ENCODE data around the gene PLOD1. TPM values are rescaled to one million over a fixed set of nuclear protein-coding genes. Genes with fewer than 3 reads are reported as not detected.

The PLOD1 gene
- total and polyA plus RNA-seq, 2 of the 13 experiments (the other 11 are each of a cell fraction or from before 2014, with no cell fraction given), result 70.1 to 318 TPM

DNA sequence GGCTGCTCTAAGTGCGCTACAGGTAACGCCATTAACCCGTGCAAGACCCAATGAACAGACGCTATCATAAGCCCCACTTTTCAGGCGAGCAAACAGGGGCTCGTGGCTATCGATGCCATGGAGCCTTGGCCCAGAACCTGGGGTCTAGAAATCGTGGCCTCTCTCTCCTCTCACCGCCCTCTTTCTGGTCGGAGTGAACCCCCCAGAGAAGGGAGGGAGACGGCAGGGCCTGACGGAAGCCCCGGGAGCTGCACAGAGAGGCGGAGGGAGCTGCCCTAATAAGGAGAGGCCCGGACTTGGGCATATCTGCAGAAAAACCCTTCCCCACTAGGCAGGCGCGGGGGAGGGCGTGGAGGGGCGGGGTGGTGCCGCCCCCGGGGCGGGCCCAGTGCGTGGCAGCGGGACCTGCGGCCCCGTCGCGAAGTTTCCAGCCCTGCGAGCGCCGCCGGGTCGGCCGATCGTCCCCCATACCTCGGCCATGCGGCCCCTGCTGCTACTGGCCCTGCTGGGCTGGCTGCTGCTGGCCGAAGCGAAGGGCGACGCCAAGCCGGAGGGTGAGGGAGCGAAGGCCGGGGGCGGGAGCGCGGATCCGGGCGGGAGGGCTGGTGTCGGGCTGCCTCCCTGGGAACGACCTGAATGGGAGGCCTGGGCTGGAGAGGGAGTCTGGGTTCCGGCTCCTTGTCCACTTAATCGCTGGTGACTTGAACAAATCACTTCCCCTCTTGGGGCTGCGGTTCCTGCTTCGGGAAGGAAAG, at the start of gene PLOD1 (continued):
- TF ChIP-seq, protein P1, sequence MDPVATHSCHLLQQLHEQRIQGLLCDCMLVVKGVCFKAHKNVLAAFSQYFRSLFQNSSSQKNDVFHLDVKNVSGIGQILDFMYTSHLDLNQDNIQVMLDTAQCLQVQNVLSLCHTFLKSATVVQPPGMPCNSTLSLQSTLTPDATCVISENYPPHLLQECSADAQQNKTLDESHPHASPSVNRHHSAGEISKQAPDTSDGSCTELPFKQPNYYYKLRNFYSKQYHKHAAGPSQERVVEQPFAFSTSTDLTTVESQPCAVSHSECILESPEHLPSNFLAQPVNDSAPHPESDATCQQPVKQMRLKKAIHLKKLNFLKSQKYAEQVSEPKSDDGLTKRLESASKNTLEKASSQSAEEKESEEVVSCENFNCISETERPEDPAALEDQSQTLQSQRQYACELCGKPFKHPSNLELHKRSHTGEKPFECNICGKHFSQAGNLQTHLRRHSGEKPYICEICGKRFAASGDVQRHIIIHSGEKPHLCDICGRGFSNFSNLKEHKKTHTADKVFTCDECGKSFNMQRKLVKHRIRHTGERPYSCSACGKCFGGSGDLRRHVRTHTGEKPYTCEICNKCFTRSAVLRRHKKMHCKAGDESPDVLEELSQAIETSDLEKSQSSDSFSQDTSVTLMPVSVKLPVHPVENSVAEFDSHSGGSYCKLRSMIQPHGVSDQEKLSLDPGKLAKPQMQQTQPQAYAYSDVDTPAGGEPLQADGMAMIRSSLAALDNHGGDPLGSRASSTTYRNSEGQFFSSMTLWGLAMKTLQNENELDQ (CRISPR knock-in tag; IDR thresholded peaks at IDR 0.05; ENCODE audit: borderline replicate concordance), result no peak
- TF ChIP-seq ZNF629 (CRISPR knock-in tag; conservative IDR thresholded peaks at IDR 0.05), result no peak
- TF ChIP-seq IKZF4 (CRISPR knock-in tag; IDR thresholded peaks at IDR 0.05; ENCODE audit: borderline replicate concordance, low read depth, not compliant biosample characterization), result peak; percentile 60
- peak; percentile 77; the same call in 1 of the 2 replicates for TF ChIP-seq ZNF558 (CRISPR knock-in tag; IDR thresholded peaks at IDR 0.05; ENCODE audit: borderline replicate concordance)
- peak; percentile 68 for TF ChIP-seq ZMYM4 (CRISPR knock-in tag; IDR thresholded peaks at IDR 0.05)
- peak; percentile 48; the same call in 1 of the 2 replicates for TF ChIP-seq SPEN (CRISPR knock-in tag; IDR thresholded peaks at IDR 0.05; ENCODE audit: low read depth)
- no peak for TF ChIP-seq SNRNP70 (IDR thresholded peaks at IDR 0.05; ENCODE audit: low read depth, low read length)
- TF ChIP-seq ZNF75D (CRISPR knock-in tag; IDR thresholded peaks at IDR 0.05; ENCODE audit: borderline replicate concordance), result no peak
- TF ChIP-seq SIN3A (IDR thresholded peaks at IDR 0.05; ENCODE audit: borderline replicate concordance, low read depth, low read length), result no peak
- TF ChIP-seq ZNF496 (CRISPR knock-in tag; IDR thresholded peaks at IDR 0.05; ENCODE audit: insufficient replicate concordance), result no peak
- TF ChIP-seq ZNF879 (CRISPR knock-in tag; IDR thresholded peaks at IDR 0.05), result peak; percentile 70; the same call in 1 of the 2 replicates
- TF ChIP-seq, protein P2, sequence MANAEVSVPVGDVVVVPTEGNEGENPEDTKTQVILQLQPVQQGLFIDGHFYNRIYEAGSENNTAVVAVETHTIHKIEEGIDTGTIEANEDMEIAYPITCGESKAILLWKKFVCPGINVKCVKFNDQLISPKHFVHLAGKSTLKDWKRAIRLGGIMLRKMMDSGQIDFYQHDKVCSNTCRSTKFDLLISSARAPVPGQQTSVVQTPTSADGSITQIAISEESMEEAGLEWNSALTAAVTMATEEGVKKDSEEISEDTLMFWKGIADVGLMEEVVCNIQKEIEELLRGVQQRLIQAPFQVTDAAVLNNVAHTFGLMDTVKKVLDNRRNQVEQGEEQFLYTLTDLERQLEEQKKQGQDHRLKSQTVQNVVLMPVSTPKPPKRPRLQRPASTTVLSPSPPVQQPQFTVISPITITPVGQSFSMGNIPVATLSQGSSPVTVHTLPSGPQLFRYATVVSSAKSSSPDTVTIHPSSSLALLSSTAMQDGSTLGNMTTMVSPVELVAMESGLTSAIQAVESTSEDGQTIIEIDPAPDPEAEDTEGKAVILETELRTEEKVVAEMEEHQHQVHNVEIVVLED (CRISPR knock-in tag; IDR thresholded peaks at IDR 0.05; ENCODE audit: borderline replicate concordance), result peak; percentile 57; the same call in 1 of the 2 replicates
- TF ChIP-seq, protein P3, sequence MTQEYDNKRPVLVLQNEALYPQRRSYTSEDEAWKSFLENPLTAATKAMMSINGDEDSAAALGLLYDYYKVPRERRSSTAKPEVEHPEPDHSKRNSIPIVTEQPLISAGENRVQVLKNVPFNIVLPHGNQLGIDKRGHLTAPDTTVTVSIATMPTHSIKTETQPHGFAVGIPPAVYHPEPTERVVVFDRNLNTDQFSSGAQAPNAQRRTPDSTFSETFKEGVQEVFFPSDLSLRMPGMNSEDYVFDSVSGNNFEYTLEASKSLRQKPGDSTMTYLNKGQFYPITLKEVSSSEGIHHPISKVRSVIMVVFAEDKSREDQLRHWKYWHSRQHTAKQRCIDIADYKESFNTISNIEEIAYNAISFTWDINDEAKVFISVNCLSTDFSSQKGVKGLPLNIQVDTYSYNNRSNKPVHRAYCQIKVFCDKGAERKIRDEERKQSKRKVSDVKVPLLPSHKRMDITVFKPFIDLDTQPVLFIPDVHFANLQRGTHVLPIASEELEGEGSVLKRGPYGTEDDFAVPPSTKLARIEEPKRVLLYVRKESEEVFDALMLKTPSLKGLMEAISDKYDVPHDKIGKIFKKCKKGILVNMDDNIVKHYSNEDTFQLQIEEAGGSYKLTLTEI (CRISPR knock-in tag; conservative IDR thresholded peaks at IDR 0.05), result no peak
- TF ChIP-seq, protein P4, sequence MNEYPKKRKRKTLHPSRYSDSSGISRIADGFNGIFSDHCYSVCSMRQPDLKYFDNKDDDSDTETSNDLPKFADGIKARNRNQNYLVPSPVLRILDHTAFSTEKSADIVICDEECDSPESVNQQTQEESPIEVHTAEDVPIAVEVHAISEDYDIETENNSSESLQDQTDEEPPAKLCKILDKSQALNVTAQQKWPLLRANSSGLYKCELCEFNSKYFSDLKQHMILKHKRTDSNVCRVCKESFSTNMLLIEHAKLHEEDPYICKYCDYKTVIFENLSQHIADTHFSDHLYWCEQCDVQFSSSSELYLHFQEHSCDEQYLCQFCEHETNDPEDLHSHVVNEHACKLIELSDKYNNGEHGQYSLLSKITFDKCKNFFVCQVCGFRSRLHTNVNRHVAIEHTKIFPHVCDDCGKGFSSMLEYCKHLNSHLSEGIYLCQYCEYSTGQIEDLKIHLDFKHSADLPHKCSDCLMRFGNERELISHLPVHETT (CRISPR knock-in tag; conservative IDR thresholded peaks at IDR 0.05), result 0 out of 2 replicates have a peak, but pooled peaks have one; percentile 74
- peak; percentile 58; the same call in 1 of the 2 replicates for TF ChIP-seq PHF21A (CRISPR knock-in tag; IDR thresholded peaks at IDR 0.05)
- no peak for TF ChIP-seq ZNF878 (CRISPR knock-in tag; IDR thresholded peaks at IDR 0.05)
- no peak for TF ChIP-seq TEAD2 (CRISPR knock-in tag; IDR thresholded peaks at IDR 0.05)
- TF ChIP-seq GLI4 (CRISPR knock-in tag; IDR thresholded peaks at IDR 0.05; ENCODE audit: borderline replicate concordance), result 0 out of 2 replicates have a peak, but pooled peaks have one; percentile 34
- no peak for TF ChIP-seq FOXA1 (IDR thresholded peaks at IDR 0.05)
- TF ChIP-seq FOXA1 (CRISPR knock-in tag; IDR thresholded peaks at IDR 0.05), result no peak
- peak; percentile 53; the same call in 1 of the 2 replicates for TF ChIP-seq KMT2A (CRISPR knock-in tag; IDR thresholded peaks at IDR 0.05)
- TF ChIP-seq CEBPG (CRISPR knock-in tag; IDR thresholded peaks at IDR 0.05), result no peak
- TF ChIP-seq ZNF260 (CRISPR knock-in tag; IDR thresholded peaks at IDR 0.05; ENCODE audit: borderline replicate concordance, low read depth), result no peak
